BJ (cell line): ENCODE measurements around the gene YARS2. TPM values are rescaled to one million over a fixed set of nuclear protein-coding genes. Genes with fewer than 3 reads are reported as not detected.

Experiments used
- CTCF ChIA-PET: fragments of 350-600 bp; formaldehyde crosslinking; extraction: SDS; loops from one replicate; lab custom pipeline; 2021; ENCODE audit warnings: antibody characterized with exemption, inconsistent platforms; lab: Yijun Ruan, JAX
- POLR2A ChIA-PET: fragments of 300-600 bp; sonication (Branson Sonifier 250); formaldehyde crosslinking; extraction: SDS; loops from one replicate; lab custom pipeline; 2021; ENCODE audit warnings: antibody characterized with exemption; lab: Charles Lee
- DNase-seq: peaks from one replicate; pipeline ENCODE4 v3.0.0-alpha.2; 2011; ENCODE audit warnings: low read depth
- H3K27me3 ChIP-seq: 2 replicates; pipeline ENCODE4 v1.6.0; 2011; ENCODE audit warnings: low read length; ENCODE audit not compliant: control insufficient read depth, insufficient read depth
- H3K36me3 ChIP-seq: 2 replicates; pipeline ENCODE4 v1.5.1; 2011; ENCODE audit warnings: low read length; ENCODE audit not compliant: control insufficient read depth, insufficient read depth
- H3K4me3 ChIP-seq: 2 replicates; pipeline ENCODE4 v1.5.1; 2011; ENCODE audit warnings: low read depth, mild to moderate bottlenecking, control low read depth, low read length
- CTCF ChIP-seq: IDR thresholded peaks from 2 replicates; pipeline ENCODE4 v1.5.1; 2011; ENCODE audit warnings: low read depth, mild to moderate bottlenecking, control low read depth, inconsistent platforms, low read length, moderate library complexity; ENCODE audit not compliant: insufficient read depth
- polyA plus RNA-seq: library from polyadenylated mRNA; depleted of rRNA; stranded (reverse); fragments of >200 nt; gene quantifications from 2 replicates; pipeline ENCODE4 v1.2.3, GENCODE V29; 2011

The YARS2 gene
- polyA plus RNA-seq, 1 experiment: 19.0 TPM

GRCh38 chr12:32777691-32778175 is 22.0 kb upstream of the YARS2 start:
- TF ChIP-seq CTCF: no peak
- POLR2A ChIA-PET: no interaction called here
- no peaks in the 10 kb centered on the region for H3K36me3 ChIP-seq
- DNase-seq: no peak
- no peak overlapping the region for H3K4me3 ChIP-seq
- H3K27me3 ChIP-seq: no peaks in the 10 kb centered on the region; the same call in 1 of the 2 replicates
- CTCF ChIA-PET: interaction anchor here (1.8 kb wide), 2 partner anchors 11 to 21 kb away, joined by 6 read pairs; partner anchors contain the start of gene YARS2

- no peak for DNase-seq
- ChIA-PET CTCF (interaction anchor here (1.8 kb wide), 1 partner anchor 21 kb away, joined by 6 read pairs; the partner anchor contains the start of gene YARS2), POLR2A (no interaction called here)
- no peak for TF ChIP-seq CTCF
- Histone ChIP-seq H3K27me3 (no peaks in the 10 kb centered on the region; the same call in 1 of the 2 replicates), H3K36me3 (no peaks in the 10 kb centered on the region), H3K4me3 (no peak overlapping the region)
Observed at GRCh38 chr12:32777159-32777558, 21.5 kb upstream of the YARS2 start.

- no peak for TF ChIP-seq CTCF
- no peak for DNase-seq
- H3K27me3 ChIP-seq: no peaks in the 10 kb centered on the region; the same call in 1 of the 2 replicates
- H3K4me3 ChIP-seq: no peak overlapping the region
- H3K36me3 ChIP-seq: no peaks in the 10 kb centered on the region
- CTCF ChIA-PET: no interaction called here
- POLR2A ChIA-PET: no interaction called here
Observed at GRCh38 chr12:32776258-32776657, 20.6 kb upstream of the YARS2 start.

- no peaks in the 10 kb centered on the region for H3K36me3 ChIP-seq
- ChIA-PET POLR2A (no interaction called here), CTCF (interaction anchor here (1.9 kb wide), 1 partner anchor 17 kb away, joined by 6 read pairs; no protein-coding TSS in a partner anchor)
- no peaks in the 10 kb centered on the region for H3K27me3 ChIP-seq
- no peak for TF ChIP-seq CTCF
- DNase-seq: no peak
- no peak overlapping the region for H3K4me3 ChIP-seq
Observed at GRCh38 chr12:32773691-32774090, 18.0 kb upstream of the YARS2 start.

- POLR2A ChIA-PET: interaction anchor here (0.6 kb wide), 1 partner anchor 8 kb away, joined by 3 read pairs; no protein-coding TSS in a partner anchor
- no peak overlapping the region for H3K4me3 ChIP-seq
Observed at GRCh38 chr12:32770141-32770540, 14.4 kb upstream of the YARS2 start.

More at GRCh38 chr12:32770141-32770540, 14.4 kb upstream of the YARS2 start:
- no peaks in the 10 kb centered on the region for H3K27me3 ChIP-seq
- no peaks in the 10 kb centered on the region for H3K36me3 ChIP-seq
- TF ChIP-seq CTCF: no peak
- DNase-seq: no peak
- CTCF ChIA-PET: no interaction called here
